Glutamatergic neuron (in vitro differentiated cells): Measurements from ENCODE around the gene ZSCAN22. TPM values are rescaled to one million over a fixed set of nuclear protein-coding genes. Genes with fewer than 3 reads are reported as not detected.
"Not testable (repeated sequence)": the region's sequence is repeated elsewhere in the genome, so short reads cannot be mapped to it uniquely, and the experiment has no call there.

ENCODE experiments used
- DNase-seq: peaks from one replicate; pipeline ENCODE4 v3.0.0; 2022
- H3K27ac Mint-ChIP-seq: one replicate; pipeline ENCODE4 v1.8.0; 2020; ENCODE audit warnings: mild to moderate bottlenecking, mixed read lengths, inconsistent platforms; ENCODE audit not compliant: unreplicated experiment
- H3K27me3 Mint-ChIP-seq: one replicate; pipeline ENCODE4 v1.8.0; 2020; ENCODE audit warnings: mild to moderate bottlenecking, moderate library complexity, mixed read lengths, inconsistent platforms; ENCODE audit not compliant: unreplicated experiment
- H3K36me3 Mint-ChIP-seq: one replicate; pipeline ENCODE4 v1.8.0; 2020; ENCODE audit warnings: mild to moderate bottlenecking, mixed read lengths, inconsistent platforms; ENCODE audit not compliant: unreplicated experiment
- H3K4me1 Mint-ChIP-seq: one replicate; pipeline ENCODE4 v1.8.0; 2020; ENCODE audit warnings: mild to moderate bottlenecking, low read depth, mixed read lengths, inconsistent platforms; ENCODE audit not compliant: unreplicated experiment
- H3K4me3 Mint-ChIP-seq: one replicate; pipeline ENCODE4 v1.8.0; 2020; ENCODE audit warnings: mild to moderate bottlenecking, mixed read lengths, inconsistent platforms; ENCODE audit not compliant: unreplicated experiment
- H3K9me3 Mint-ChIP-seq: one replicate; pipeline ENCODE4 v1.8.0; 2020; ENCODE audit warnings: mild to moderate bottlenecking, moderate library complexity, mixed read lengths, inconsistent platforms; ENCODE audit not compliant: unreplicated experiment
- CTCF ChIP-seq: fragments of 200-600 bp; sonication (generic); IDR thresholded peaks from one replicate; pipeline ENCODE4 v1.5.0; 2021; ENCODE audit not compliant: partially characterized antibody, unreplicated experiment
- total RNA-seq: library from RNA; stranded (reverse); fragmentation: NEBNext Ultra II Directional; extraction: Animal tissue kit (Norgen Biotek cat#: 25700); gene quantifications from one replicate; pipeline ENCODE4 v1.2.1, GENCODE V29; 2021; ENCODE audit not compliant: unreplicated experiment

ZSCAN22 gene
- total RNA-seq, 1 donor from 2014 or later, result 4.9 TPM

GRCh38 chr19:58305932-58306323 lies 20.9 kb upstream of the ZSCAN22 start:
- Mint-ChIP-seq H3K27ac (peak overlapping the region; percentile 97), H3K36me3 (peaks cover 7% of the 10 kb centered on the region), H3K9me3 (peaks cover 9% of the 10 kb centered on the region)

GRCh38 chr19:58307736-58308135 lies 19.1 kb upstream of the ZSCAN22 start:
- no peak overlapping the region for H3K27ac Mint-ChIP-seq
- no peak for TF ChIP-seq CTCF
- DNase-seq, result no peak
- no peak overlapping the region for H3K4me3 Mint-ChIP-seq
- peaks cover 21% of the 10 kb centered on the region for H3K36me3 Mint-ChIP-seq
- H3K27me3 Mint-ChIP-seq, result peaks cover 6% of the 10 kb centered on the region
- peaks cover 22% of the 10 kb centered on the region for H3K4me1 Mint-ChIP-seq
- H3K9me3 Mint-ChIP-seq, result peaks cover 11% of the 10 kb centered on the region

More at GRCh38 chr19:58305932-58306323, 20.9 kb upstream of the ZSCAN22 start:
- Mint-ChIP-seq H3K4me1 (peaks cover 15% of the 10 kb centered on the region), H3K27me3 (peaks cover 7% of the 10 kb centered on the region), H3K4me3 (peak overlapping the region; percentile 100)
- TF ChIP-seq CTCF, result no peak
- DNase-seq, result no peak

GRCh38 chr19:58310685-58311084 lies 16.1 kb upstream of the ZSCAN22 start:
- TF ChIP-seq CTCF, result peak; percentile 61
- H3K4me1 Mint-ChIP-seq, result peaks cover 18% of the 10 kb centered on the region
- peaks cover 35% of the 10 kb centered on the region for H3K36me3 Mint-ChIP-seq
- peak; percentile 81 for DNase-seq
- H3K4me3 Mint-ChIP-seq, H3K27me3 Mint-ChIP-seq, H3K9me3 Mint-ChIP-seq, H3K27ac Mint-ChIP-seq: not testable (repeated sequence)

GRCh38 chr19:58311345-58311865 lies 15.4 kb upstream of the ZSCAN22 start:
- no peak for DNase-seq
- Mint-ChIP-seq H3K27me3 (peaks cover 3% of the 10 kb centered on the region), H3K9me3 (peaks cover 8% of the 10 kb centered on the region), H3K36me3 (peaks cover 30% of the 10 kb centered on the region), H3K27ac (peak overlapping the region; percentile 25), H3K4me1 (peaks cover 11% of the 10 kb centered on the region), H3K4me3 (peak overlapping the region; percentile 10)
- TF ChIP-seq CTCF, result no peak

DNA sequence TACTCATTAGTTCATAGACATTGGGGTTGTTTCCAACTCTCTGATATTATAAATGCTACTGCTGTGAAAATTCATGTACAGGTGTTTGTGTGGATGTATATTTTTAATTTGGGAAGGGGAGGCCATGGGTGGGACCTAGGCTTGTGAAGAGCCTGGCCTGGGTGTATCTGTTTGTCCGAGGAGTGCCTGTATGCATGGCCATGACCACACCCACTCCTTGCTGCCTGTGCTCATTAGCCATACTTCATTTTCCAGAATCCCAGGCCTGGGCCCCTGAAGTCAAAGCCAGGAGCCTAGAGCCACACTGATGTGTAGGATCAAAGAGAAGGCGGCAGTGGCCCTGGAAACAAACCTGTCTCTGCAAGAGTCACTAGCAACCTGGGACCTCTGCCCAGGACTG lies 11.2 kb upstream of the ZSCAN22 start:
- Mint-ChIP-seq H3K4me1 (peaks cover 11% of the 10 kb centered on the region), H3K27ac (no peak overlapping the region), H3K9me3 (peaks cover 8% of the 10 kb centered on the region), H3K4me3 (no peak overlapping the region), H3K36me3 (peaks cover 30% of the 10 kb centered on the region), H3K27me3 (peaks cover 5% of the 10 kb centered on the region)
- TF ChIP-seq CTCF, result no peak
- DNase-seq, result no peak
